OCI-LY1 (cell line): Measurements from ENCODE around the gene CACNA2D3.

ENCODE experiments used
- H2AFZ ChIP-seq: fragments of 200-600 bp; sonication (generic), shearing (Covaris generic); 2 replicates; pipeline ENCODE4 v1.6.0; 2014; ENCODE audit warnings: antibody characterized with exemption, mild to moderate bottlenecking, low read length
- H3F3A ChIP-seq: fragments of 200-600 bp; sonication (generic), shearing (Covaris generic); 2 replicates; pipeline ENCODE4 v1.6.0; 2014; ENCODE audit warnings: mild to moderate bottlenecking, antibody characterized with exemption, low read length, moderate library complexity; ENCODE audit not compliant: insufficient read depth
- H3K27ac ChIP-seq: fragments of 200-600 bp; sonication (generic); 2 replicates; pipeline ENCODE4 v1.5.1; 2014; ENCODE audit warnings: low read length, mixed run types, mild to moderate bottlenecking, low read depth; ENCODE audit not compliant: poor library complexity, severe bottlenecking
- H3K27me3 ChIP-seq: fragments of 200-600 bp; sonication (generic); 2 replicates; pipeline ENCODE4 v1.6.0; 2014; ENCODE audit warnings: antibody characterized with exemption, mild to moderate bottlenecking, low read length, moderate library complexity; ENCODE audit not compliant: insufficient read depth
- H3K36me3 ChIP-seq: fragments of 200-600 bp; sonication (generic); 2 replicates; pipeline ENCODE4 v1.6.1; 2014; ENCODE audit warnings: mild to moderate bottlenecking, antibody characterized with exemption, low read length, moderate library complexity, mixed read lengths; ENCODE audit not compliant: insufficient read depth
- H3K4me1 ChIP-seq: fragments of 200-600 bp; sonication (generic); 2 replicates; pipeline ENCODE4 v1.5.1; 2014; ENCODE audit warnings: mild to moderate bottlenecking, low read length, moderate library complexity; ENCODE audit not compliant: insufficient read depth, severe bottlenecking
- H3K4me2 ChIP-seq: fragments of 200-600 bp; sonication (generic), shearing (Covaris generic); 2 replicates; pipeline ENCODE4 v1.6.1; 2014; ENCODE audit warnings: low read length
- H3K4me3 ChIP-seq: fragments of 200-600 bp; sonication (generic); 2 replicates; pipeline ENCODE4 v1.5.1; 2014; ENCODE audit warnings: low read length, low read depth, mild to moderate bottlenecking, mixed read lengths; ENCODE audit not compliant: poor library complexity, severe bottlenecking
- H3K79me2 ChIP-seq: fragments of 200-600 bp; shearing (Covaris generic); 2 replicates; pipeline ENCODE4 v1.6.1; 2016; ENCODE audit warnings: mixed run types, low read length, mixed read lengths; ENCODE audit not compliant: insufficient read depth
- H3K9ac ChIP-seq: fragments of 200-600 bp; sonication (generic), shearing (Covaris generic); 2 replicates; pipeline ENCODE4 v1.6.1; 2014; ENCODE audit warnings: mild to moderate bottlenecking, low read length, mixed read lengths
- H3K9me2 ChIP-seq: fragments of 200-600 bp; sonication (generic), shearing (Covaris generic); 2 replicates; pipeline ENCODE4 v1.6.1; 2014; ENCODE audit warnings: low read depth, mild to moderate bottlenecking, low read length, mixed read lengths
- H3K9me3 ChIP-seq: fragments of 200-600 bp; shearing (Covaris generic); 2 replicates; pipeline ENCODE4 v1.6.1; 2014; ENCODE audit warnings: low read length, mixed read lengths
- H4K20me1 ChIP-seq: fragments of 200-600 bp; sonication (generic), shearing (Covaris generic); 2 replicates; pipeline ENCODE4 v1.6.0; 2016; ENCODE audit warnings: mild to moderate bottlenecking, low read length; ENCODE audit not compliant: insufficient read depth
- EZH2 ChIP-seq: fragments of 200-600 bp; sonication (generic), shearing (Covaris generic); IDR thresholded peaks from 2 replicates; pipeline ENCODE4 v1.8.0; 2017; ENCODE audit warnings: borderline replicate concordance, mixed run types, mild to moderate bottlenecking, antibody characterized with exemption, low read length, moderate library complexity, mixed read lengths
- TF ChIP-seq, protein P1 (sequence below): fragments of 200-600 bp; sonication (generic), shearing (Covaris generic); IDR thresholded peaks from 2 replicates; pipeline ENCODE4 v1.5.1; 2017; ENCODE audit warnings: mild to moderate bottlenecking, antibody characterized with exemption, low read length, moderate library complexity, mixed read lengths

Gene CACNA2D3

DNA sequence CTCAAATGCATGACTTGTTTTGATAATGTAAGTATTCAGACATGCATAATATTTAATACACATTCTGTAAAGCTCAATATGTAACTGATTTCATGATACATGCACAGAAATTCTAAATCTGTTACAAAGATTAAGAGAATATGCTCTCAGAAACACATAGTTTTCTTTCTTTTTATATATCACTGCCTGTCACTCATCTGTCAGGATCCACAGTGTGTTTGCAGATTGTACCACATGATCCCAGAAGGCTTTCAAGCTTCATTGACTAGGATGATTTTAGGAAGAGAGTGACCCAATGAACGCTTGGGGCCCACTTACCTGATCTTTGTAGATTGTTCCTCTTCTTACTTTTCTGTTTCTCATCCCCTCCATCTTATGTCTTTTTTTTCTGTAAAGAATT, 261.9 kb downstream of the CACNA2D3 start:
- TF ChIP-seq, protein P1, sequence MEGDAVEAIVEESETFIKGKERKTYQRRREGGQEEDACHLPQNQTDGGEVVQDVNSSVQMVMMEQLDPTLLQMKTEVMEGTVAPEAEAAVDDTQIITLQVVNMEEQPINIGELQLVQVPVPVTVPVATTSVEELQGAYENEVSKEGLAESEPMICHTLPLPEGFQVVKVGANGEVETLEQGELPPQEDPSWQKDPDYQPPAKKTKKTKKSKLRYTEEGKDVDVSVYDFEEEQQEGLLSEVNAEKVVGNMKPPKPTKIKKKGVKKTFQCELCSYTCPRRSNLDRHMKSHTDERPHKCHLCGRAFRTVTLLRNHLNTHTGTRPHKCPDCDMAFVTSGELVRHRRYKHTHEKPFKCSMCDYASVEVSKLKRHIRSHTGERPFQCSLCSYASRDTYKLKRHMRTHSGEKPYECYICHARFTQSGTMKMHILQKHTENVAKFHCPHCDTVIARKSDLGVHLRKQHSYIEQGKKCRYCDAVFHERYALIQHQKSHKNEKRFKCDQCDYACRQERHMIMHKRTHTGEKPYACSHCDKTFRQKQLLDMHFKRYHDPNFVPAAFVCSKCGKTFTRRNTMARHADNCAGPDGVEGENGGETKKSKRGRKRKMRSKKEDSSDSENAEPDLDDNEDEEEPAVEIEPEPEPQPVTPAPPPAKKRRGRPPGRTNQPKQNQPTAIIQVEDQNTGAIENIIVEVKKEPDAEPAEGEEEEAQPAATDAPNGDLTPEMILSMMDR, result no peak
- TF ChIP-seq EZH2, result no peak
- Histone ChIP-seq H3K4me1 (no peaks in the 10 kb centered on the region), H3K9ac (no peak overlapping the region), H3K4me2 (no peak overlapping the region), H3F3A (no peaks in the 10 kb centered on the region), H3K4me3 (no peak overlapping the region), H2AFZ (no peak overlapping the region), H3K27ac (no peak overlapping the region), H3K9me3 (no peaks in the 10 kb centered on the region), H3K27me3 (no peaks in the 10 kb centered on the region), H3K36me3 (no peaks in the 10 kb centered on the region), H3K9me2 (no peaks in the 10 kb centered on the region), H3K79me2 (no peaks in the 10 kb centered on the region), H4K20me1 (no peaks in the 10 kb centered on the region)

DNA sequence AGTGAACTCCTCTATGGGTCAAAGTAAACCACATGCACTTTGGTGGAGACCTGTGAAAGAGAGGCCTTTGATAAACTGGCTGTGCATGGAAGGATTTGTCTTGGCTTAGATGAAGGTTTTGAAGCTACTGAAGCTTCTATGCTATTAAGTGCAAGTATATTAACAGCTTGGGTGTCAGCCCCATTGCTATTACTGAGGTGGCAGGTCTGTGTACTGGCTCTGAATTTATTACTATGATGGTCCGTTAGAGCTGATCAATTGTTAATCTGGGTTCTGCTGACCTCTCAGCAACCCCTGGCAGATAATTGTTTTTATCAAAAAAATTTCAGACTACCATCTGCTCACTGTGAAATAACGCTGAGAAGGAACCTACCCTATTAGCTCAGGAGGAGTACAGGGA, 268.2 kb downstream of the CACNA2D3 start:
- Histone ChIP-seq H3K9me3 (no peaks in the 10 kb centered on the region), H3K36me3 (no peaks in the 10 kb centered on the region), H3K4me3 (no peak overlapping the region), H3K27me3 (no peaks in the 10 kb centered on the region), H4K20me1 (no peaks in the 10 kb centered on the region), H3K4me1 (no peaks in the 10 kb centered on the region), H3F3A (no peaks in the 10 kb centered on the region), H3K4me2 (no peak overlapping the region), H3K9ac (no peak overlapping the region), H3K27ac (no peak overlapping the region), H3K79me2 (no peaks in the 10 kb centered on the region), H3K9me2 (no peaks in the 10 kb centered on the region), H2AFZ (no peak overlapping the region)
- no peak for TF ChIP-seq EZH2
- TF ChIP-seq, protein P1, result no peak

GRCh38 chr3:54393150-54393549, 270.8 kb downstream of the CACNA2D3 start:
- H3K9me2 ChIP-seq, result no peaks in the 10 kb centered on the region
- H3K9me3 ChIP-seq, result no peaks in the 10 kb centered on the region
- no peaks in the 10 kb centered on the region for H4K20me1 ChIP-seq
- no peak overlapping the region for H2AFZ ChIP-seq
- H3K27me3 ChIP-seq, result no peaks in the 10 kb centered on the region
- no peaks in the 10 kb centered on the region for H3K4me1 ChIP-seq
- H3F3A ChIP-seq, result no peaks in the 10 kb centered on the region
- no peak overlapping the region for H3K4me2 ChIP-seq
- H3K79me2 ChIP-seq, result no peaks in the 10 kb centered on the region
- H3K27ac ChIP-seq, result no peak overlapping the region
- no peak overlapping the region for H3K4me3 ChIP-seq
- H3K9ac ChIP-seq, result no peak overlapping the region
- no peaks in the 10 kb centered on the region for H3K36me3 ChIP-seq
- TF ChIP-seq, protein P1, result no peak
- TF ChIP-seq EZH2, result no peak
